Trophoblast cell (in vitro differentiated cells and primary cell): ENCODE results near the gene ITPRID1. TPM values are rescaled to one million over a fixed set of nuclear protein-coding genes. Genes with fewer than 3 reads are reported as not detected.

Experiments used
- DNase-seq, 2 donors: peaks; one replicate each; pipeline ENCODE4 v3.0.0-alpha.2; 2016
- H2AFZ ChIP-seq: 2 replicates; pipeline ENCODE4 v1.6.1; 2013; ENCODE audit warnings: low read length, moderate library complexity, mild to moderate bottlenecking; ENCODE audit not compliant: insufficient read depth, poor library complexity
- H2AK5ac ChIP-seq: 2 replicates; pipeline ENCODE4 v1.6.1; 2013; ENCODE audit warnings: mild to moderate bottlenecking, low read length
- H2BK120ac ChIP-seq: 2 replicates; pipeline ENCODE4 v1.6.1; 2013; ENCODE audit warnings: low read length, mild to moderate bottlenecking, moderate library complexity; ENCODE audit not compliant: insufficient read depth, poor library complexity
- H2BK12ac ChIP-seq: 2 replicates; pipeline ENCODE4 v1.6.1; 2013; ENCODE audit warnings: mild to moderate bottlenecking, low read length, moderate library complexity
- H2BK5ac ChIP-seq: 2 replicates; pipeline ENCODE4 v1.6.1; 2013; ENCODE audit warnings: low read length, low read depth, moderate library complexity, mild to moderate bottlenecking; ENCODE audit not compliant: poor library complexity
- H3K14ac ChIP-seq: 2 replicates; pipeline ENCODE4 v1.6.1; 2013; ENCODE audit warnings: mild to moderate bottlenecking, low read length
- H3K18ac ChIP-seq: 2 replicates; pipeline ENCODE4 v1.6.1; 2013; ENCODE audit warnings: mild to moderate bottlenecking, low read length
- H3K23ac ChIP-seq: 2 replicates; pipeline ENCODE4 v1.6.1; 2013; ENCODE audit warnings: low read length
- H3K27ac ChIP-seq: 2 replicates; pipeline ENCODE4 v1.5.1; 2013; ENCODE audit warnings: low read depth, mild to moderate bottlenecking, inconsistent platforms, low read length, moderate library complexity
- H3K27me3 ChIP-seq: 2 replicates; pipeline ENCODE4 v1.6.1; 2013; ENCODE audit warnings: inconsistent platforms, mild to moderate bottlenecking, low read length, moderate library complexity; ENCODE audit not compliant: insufficient read depth
- H3K36me3 ChIP-seq, 2 experiments: 1 replicate in 1 of 2; 2 replicates in 1 of 2; pipeline ENCODE4 v1.6.1; 2013; ENCODE audit warnings: low read length in 2 of 2, mild to moderate bottlenecking in 2 of 2, moderate library complexity in 1 of 2; ENCODE audit not compliant: insufficient read depth in 2 of 2, control insufficient read depth in 1 of 2
- H3K4ac ChIP-seq: 2 replicates; pipeline ENCODE4 v1.6.1; 2013; ENCODE audit warnings: low read depth, mild to moderate bottlenecking, low read length, moderate library complexity
- H3K4me1 ChIP-seq, 2 experiments: 1 replicate in 1 of 2; 2 replicates in 1 of 2; pipeline ENCODE4 v1.6.1; 2013; ENCODE audit warnings: low read length in 2 of 2, mild to moderate bottlenecking in 2 of 2, moderate library complexity in 1 of 2; ENCODE audit not compliant: insufficient read depth in 2 of 2, control insufficient read depth in 1 of 2
- H3K4me2 ChIP-seq: 2 replicates; pipeline ENCODE4 v1.6.1; 2013; ENCODE audit warnings: inconsistent platforms, mild to moderate bottlenecking, low read length, moderate library complexity
- H3K4me3 ChIP-seq: 2 replicates; pipeline ENCODE4 v1.5.1; 2013; ENCODE audit warnings: mild to moderate bottlenecking, low read depth, low read length, inconsistent platforms
- H3K79me1 ChIP-seq: one replicate; pipeline ENCODE4 v1.6.1; 2013; ENCODE audit warnings: low read length
- H3K79me2 ChIP-seq: 2 replicates; pipeline ENCODE4 v1.6.1; 2013; ENCODE audit warnings: low read length, mild to moderate bottlenecking; ENCODE audit not compliant: control insufficient read depth, insufficient read depth, poor library complexity
- H3K9ac ChIP-seq: 2 replicates; pipeline ENCODE4 v1.6.1; 2013; ENCODE audit warnings: mild to moderate bottlenecking, low read length
- H3K9me3 ChIP-seq: 2 replicates; pipeline ENCODE4 v1.6.1; 2013; ENCODE audit warnings: low read depth, mild to moderate bottlenecking, control low read depth, inconsistent platforms, low read length; ENCODE audit not compliant: insufficient read depth
- H4K12ac ChIP-seq: 2 replicates; pipeline ENCODE4 v1.6.1; 2013; ENCODE audit warnings: low read depth, mild to moderate bottlenecking, low read length, moderate library complexity
- H4K8ac ChIP-seq: 2 replicates; pipeline ENCODE4 v1.6.1; 2013; ENCODE audit warnings: low read depth, mild to moderate bottlenecking, low read length, moderate library complexity
- H4K91ac ChIP-seq: one replicate; pipeline ENCODE4 v1.6.1; 2013; ENCODE audit warnings: low read depth, mild to moderate bottlenecking, low read length, moderate library complexity
- WGBS: extraction: QIAGEN DNeasy Blood & Tissue Kit; methylation state at CpG from one replicate; pipeline ENCODE4 v1.1.7; 2013; ENCODE audit warnings: missing lambda C conversion rate; ENCODE audit not compliant: insufficient read length, insufficient coverage; ENCODE audit errors: extremely low coverage; 5-methylcytosine and 5-hydroxymethylcytosine counted together
- polyA plus RNA-seq: library from polyadenylated mRNA; stranded (reverse); fragments of 200-250 nt; gene quantifications from 2 replicates; pipeline ENCODE4 v1.2.3, GENCODE V29; 2013

ITPRID1 gene
- polyA plus RNA-seq = not detected in 2 replicates

DNA sequence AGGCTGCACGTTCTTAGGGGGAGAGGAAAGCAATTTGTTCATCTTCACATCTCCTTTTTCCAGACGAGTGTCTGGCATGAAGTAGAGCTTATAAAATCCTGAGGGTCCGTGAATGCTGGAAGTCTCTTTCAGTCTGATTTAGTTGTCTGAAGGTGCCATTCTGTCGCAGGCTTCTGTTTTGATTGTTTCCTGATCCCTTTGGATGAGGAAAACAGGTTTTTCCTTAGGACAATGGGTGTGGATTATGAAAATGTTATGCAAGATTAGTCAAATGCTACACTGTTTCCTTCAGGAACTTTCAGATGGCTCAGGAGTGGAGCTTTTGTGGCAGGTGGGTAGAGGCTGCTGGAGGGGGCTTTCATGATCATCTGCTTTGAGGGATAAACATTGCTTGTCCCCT is at the start of gene ITPRID1:
ITPRID1 (plus strand) TSS at position 301 of the 400 bp plus-strand sequence. CDS start 38,935 bp downstream, outside the sequence.
- Histone ChIP-seq H3K14ac (no peak within 1 kb of the TSS), H3K4me1 (no peaks in the 10 kb centered on the region), H2BK12ac (no peak within 1 kb of the TSS), H4K91ac (no peak within 1 kb of the TSS), H4K12ac (no peak within 1 kb of the TSS), H3K9ac (no peak within 1 kb of the TSS), H3K27ac (no peak within 1 kb of the TSS), H3K4ac (no peak within 1 kb of the TSS), H3K79me2 (no peaks in the 10 kb centered on the region), H2AFZ (no peak within 1 kb of the TSS), H3K18ac (no peak within 1 kb of the TSS), H3K4me2 (no peak within 1 kb of the TSS), H3K79me1 (no peaks in the 10 kb centered on the region), H3K4me3 (no peak within 1 kb of the TSS), H2AK5ac (no peak within 1 kb of the TSS), H3K9me3 (peaks cover 5% of the 10 kb centered on the region), H3K36me3 (no peaks in the 10 kb centered on the region), H3K27me3 (no peaks in the 10 kb centered on the region), H2BK120ac (no peak within 1 kb of the TSS), H3K23ac (no peak within 1 kb of the TSS), H4K8ac (no peak within 1 kb of the TSS), H2BK5ac (no peak within 1 kb of the TSS)
- DNase-seq = no peak
- WGBS = no CpG with 5 or more reads among the region's 4 CpGs

DNA sequence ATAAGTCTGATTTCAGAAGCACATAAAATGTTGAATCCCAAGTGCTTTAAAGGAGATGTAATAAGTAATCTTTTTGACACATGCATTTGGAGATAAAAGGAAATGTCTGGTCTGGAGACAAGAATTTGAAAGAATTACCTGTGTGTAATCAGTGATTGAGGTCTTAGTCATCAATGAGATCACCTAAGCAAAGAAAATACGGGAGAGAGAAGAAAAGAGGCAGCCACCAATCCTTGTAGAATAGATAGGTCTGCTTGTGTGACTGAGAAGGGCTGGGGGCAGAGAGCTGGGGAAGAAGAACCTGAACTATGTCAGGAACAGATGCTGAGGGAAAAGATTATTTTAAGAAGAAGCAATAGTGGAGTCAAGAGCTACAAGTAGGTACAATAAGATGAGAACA is 49.3 kb upstream of the ITPRID1 start:
- Histone ChIP-seq H3K27me3 (no peaks in the 10 kb centered on the region), H4K12ac (no peak overlapping the region), H3K4me3 (no peak overlapping the region), H2BK5ac (no peak overlapping the region), H3K4me2 (no peak overlapping the region), H3K36me3 (no peaks in the 10 kb centered on the region), H3K18ac (no peak overlapping the region), H3K9ac (no peak overlapping the region), H3K23ac (no peak overlapping the region), H3K14ac (no peak overlapping the region), H3K79me1 (no peaks in the 10 kb centered on the region), H2BK12ac (no peak overlapping the region), H2AK5ac (no peak overlapping the region), H3K4ac (no peak overlapping the region), H3K27ac (no peak overlapping the region), H4K8ac (no peak overlapping the region), H3K9me3 (no peaks in the 10 kb centered on the region), H2BK120ac (no peak overlapping the region), H2AFZ (no peak overlapping the region), H4K91ac (no peak overlapping the region), H3K79me2 (no peaks in the 10 kb centered on the region), H3K4me1 (no peaks in the 10 kb centered on the region)
- no CpG with 5 or more reads among the region's 1 CpG for WGBS
- DNase-seq = peak in 1 of 2 donors; percentile 19

DNA sequence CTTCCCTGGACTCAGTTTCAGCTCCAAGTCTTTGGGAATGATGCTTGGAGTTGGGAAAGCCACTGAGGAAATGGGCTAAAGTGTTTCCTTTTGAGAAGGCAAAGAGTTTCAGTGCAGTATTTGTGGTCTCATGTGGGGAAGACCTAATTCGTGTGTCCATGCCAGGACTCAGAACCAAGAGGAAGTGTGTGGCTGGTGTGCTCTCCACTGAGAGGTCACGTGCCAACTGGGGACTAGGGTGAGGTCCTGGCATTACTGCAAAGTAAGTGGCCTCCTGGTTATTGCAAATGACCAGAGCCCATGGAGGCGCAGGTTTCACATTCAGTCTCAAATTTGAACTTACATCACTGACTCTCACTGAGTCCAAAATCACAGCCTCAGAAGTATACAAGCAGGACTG is 48.6 kb upstream of the ITPRID1 start:
- no peaks in the 10 kb centered on the region for H3K36me3 ChIP-seq
- H3K18ac ChIP-seq = no peak overlapping the region
- H2BK12ac ChIP-seq = no peak overlapping the region
- no peaks in the 10 kb centered on the region for H3K79me1 ChIP-seq
- H3K23ac ChIP-seq = no peak overlapping the region
- no peaks in the 10 kb centered on the region for H3K27me3 ChIP-seq
- H2BK120ac ChIP-seq = no peak overlapping the region
- H4K8ac ChIP-seq = no peak overlapping the region
- no peak overlapping the region for H2BK5ac ChIP-seq
- no peak overlapping the region for H3K4me2 ChIP-seq
- WGBS = no CpG with 5 or more reads among the region's 3 CpGs
- no peaks in the 10 kb centered on the region for H3K4me1 ChIP-seq
- no peak overlapping the region for H3K14ac ChIP-seq
- H3K27ac ChIP-seq = no peak overlapping the region
- no peak overlapping the region for H4K12ac ChIP-seq
- no peak overlapping the region for H2AK5ac ChIP-seq
- no peak for DNase-seq
- H3K9me3 ChIP-seq = no peaks in the 10 kb centered on the region
- H4K91ac ChIP-seq = no peak overlapping the region
- H3K79me2 ChIP-seq = no peaks in the 10 kb centered on the region
- no peak overlapping the region for H3K4ac ChIP-seq
- H3K4me3 ChIP-seq = no peak overlapping the region
- H2AFZ ChIP-seq = no peak overlapping the region
- no peak overlapping the region for H3K9ac ChIP-seq

DNA sequence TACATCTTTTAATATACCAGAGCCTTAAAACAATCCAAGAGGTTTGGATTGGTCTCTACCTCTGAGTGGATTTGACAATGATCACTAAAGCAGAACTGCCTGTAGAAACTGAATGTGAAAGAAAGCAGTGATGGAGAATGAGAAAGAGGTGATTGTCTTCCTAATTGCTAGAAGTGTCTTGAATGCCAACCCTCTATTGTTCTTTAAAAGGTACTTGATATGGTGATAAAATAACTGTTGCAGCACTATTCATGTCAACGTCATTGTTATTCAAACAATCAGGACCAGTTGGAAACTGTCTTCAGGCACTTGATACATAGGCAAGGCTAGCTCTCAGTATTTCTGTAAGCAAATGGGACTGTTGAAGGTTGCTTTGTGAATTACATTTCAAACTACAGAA is 47.9 kb upstream of the ITPRID1 start:
- Histone ChIP-seq H3K9ac (no peak overlapping the region), H3K36me3 (no peaks in the 10 kb centered on the region), H2AFZ (no peak overlapping the region), H3K18ac (no peak overlapping the region), H2AK5ac (no peak overlapping the region), H3K9me3 (no peaks in the 10 kb centered on the region), H3K23ac (no peak overlapping the region), H3K79me1 (no peaks in the 10 kb centered on the region), H3K4me1 (no peaks in the 10 kb centered on the region), H2BK120ac (no peak overlapping the region), H4K91ac (no peak overlapping the region), H3K79me2 (no peaks in the 10 kb centered on the region), H3K27ac (no peak overlapping the region), H2BK12ac (no peak overlapping the region), H2BK5ac (no peak overlapping the region), H3K4me3 (no peak overlapping the region), H3K27me3 (no peaks in the 10 kb centered on the region), H3K14ac (no peak overlapping the region), H3K4ac (no peak overlapping the region), H4K8ac (no peak overlapping the region), H3K4me2 (no peak overlapping the region), H4K12ac (no peak overlapping the region)
- no CpG with 5 or more reads among the region's 1 CpG for WGBS
- DNase-seq = no peak
